HepG2 (cell line): Measurements from ENCODE around the gene AKAP6.

Experiments
- BRCA1 ChIP-seq: sonication (generic); formaldehyde crosslinking; IDR thresholded peaks from 2 replicates; pipeline ENCODE4 v1.4.0; 2020; ENCODE audit warnings: missing genetic modification reagents
- DMAP1 ChIP-seq: IDR thresholded peaks from 2 replicates; pipeline ENCODE4 v1.6.1; 2016
- EP300 ChIP-seq, 3 experiments: sonication (generic) in 1 of 3; formaldehyde crosslinking in 1 of 3; IDR thresholded peaks; 2 replicates each; pipeline versions ENCODE4 v1.5.1 to v1.6.1; 2011 to 2020; ENCODE audit warnings: low read depth in 2 of 3, low read length in 2 of 3, borderline replicate concordance in 1 of 3, improper control_type of control experiment in 1 of 3, mild to moderate bottlenecking in 1 of 3, missing genetic modification reagents in 1 of 3, moderate library complexity in 1 of 3
- FOXM1 ChIP-seq: sonication (generic); formaldehyde crosslinking; IDR thresholded peaks from 2 replicates; pipeline ENCODE4 v1.5.0; 2020; ENCODE audit warnings: missing genetic modification reagents
- HMG20B ChIP-seq: conservative IDR thresholded peaks from 2 replicates; pipeline ENCODE4 v1.6.1; 2016; ENCODE audit warnings: missing genetic modification reagents, missing compliant biosample characterization
- MYC ChIP-seq: sonication (generic); formaldehyde crosslinking; IDR thresholded peaks from 2 replicates; pipeline ENCODE4 v1.9.0; 2021; ENCODE audit warnings: missing genetic modification reagents, borderline replicate concordance
- POLR2AphosphoS5 ChIP-seq: IDR thresholded peaks from 2 replicates; pipeline ENCODE4 v1.6.1; 2012; ENCODE audit warnings: low read depth, low read length
- RFX1 ChIP-seq: fragments of 450-650 bp; IDR thresholded peaks from 2 replicates; pipeline ENCODE4 v1.6.1; 2017
- SNRNP70 ChIP-seq: fragments of 200-400 bp; formaldehyde crosslinking; IDR thresholded peaks from 2 replicates; pipeline ENCODE4 v1.6.1; 2017; ENCODE audit warnings: mild to moderate bottlenecking, low read depth, low read length, moderate library complexity
- SP4 ChIP-seq: sonication (generic); formaldehyde crosslinking; IDR thresholded peaks from 2 replicates; pipeline ENCODE4 v1.8.1; 2023; ENCODE audit warnings: mild to moderate bottlenecking, missing genetic modification reagents
- ZNF567 ChIP-seq: sonication (generic); formaldehyde crosslinking; IDR thresholded peaks from 2 replicates; pipeline ENCODE4 v1.8.1; 2023; ENCODE audit warnings: mild to moderate bottlenecking, missing genetic modification reagents, borderline replicate concordance
- TF ChIP-seq, protein P1 (sequence below): sonication (generic); formaldehyde crosslinking; IDR thresholded peaks from 2 replicates; pipeline ENCODE4 v1.8.1; 2022; ENCODE audit warnings: mild to moderate bottlenecking, missing genetic modification reagents
- TF ChIP-seq, protein P2 (sequence below): sonication (generic); formaldehyde crosslinking; IDR thresholded peaks from 2 replicates; pipeline ENCODE4 v1.5.0; 2020; ENCODE audit warnings: mild to moderate bottlenecking, missing genetic modification reagents, moderate library complexity
- TF ChIP-seq, protein P3 (sequence below): sonication (generic); formaldehyde crosslinking; IDR thresholded peaks from 2 replicates; pipeline ENCODE4 v1.8.0; 2022; ENCODE audit warnings: mild to moderate bottlenecking, missing genetic modification reagents

- TF ChIP-seq, protein P1, sequence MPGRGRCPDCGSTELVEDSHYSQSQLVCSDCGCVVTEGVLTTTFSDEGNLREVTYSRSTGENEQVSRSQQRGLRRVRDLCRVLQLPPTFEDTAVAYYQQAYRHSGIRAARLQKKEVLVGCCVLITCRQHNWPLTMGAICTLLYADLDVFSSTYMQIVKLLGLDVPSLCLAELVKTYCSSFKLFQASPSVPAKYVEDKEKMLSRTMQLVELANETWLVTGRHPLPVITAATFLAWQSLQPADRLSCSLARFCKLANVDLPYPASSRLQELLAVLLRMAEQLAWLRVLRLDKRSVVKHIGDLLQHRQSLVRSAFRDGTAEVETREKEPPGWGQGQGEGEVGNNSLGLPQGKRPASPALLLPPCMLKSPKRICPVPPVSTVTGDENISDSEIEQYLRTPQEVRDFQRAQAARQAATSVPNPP (CRISPR knock-in tag), result no peak
- TF ChIP-seq EP300 (IDR thresholded peaks at IDR 0.05; ENCODE audit: low read depth in 2 of 2, low read length in 2 of 2), result no peak
- no peak for TF ChIP-seq EP300 (CRISPR knock-in tag; IDR thresholded peaks at IDR 0.05; ENCODE audit: borderline replicate concordance)
- no peak for TF ChIP-seq MYC (CRISPR knock-in tag)
- TF ChIP-seq, protein P2, sequence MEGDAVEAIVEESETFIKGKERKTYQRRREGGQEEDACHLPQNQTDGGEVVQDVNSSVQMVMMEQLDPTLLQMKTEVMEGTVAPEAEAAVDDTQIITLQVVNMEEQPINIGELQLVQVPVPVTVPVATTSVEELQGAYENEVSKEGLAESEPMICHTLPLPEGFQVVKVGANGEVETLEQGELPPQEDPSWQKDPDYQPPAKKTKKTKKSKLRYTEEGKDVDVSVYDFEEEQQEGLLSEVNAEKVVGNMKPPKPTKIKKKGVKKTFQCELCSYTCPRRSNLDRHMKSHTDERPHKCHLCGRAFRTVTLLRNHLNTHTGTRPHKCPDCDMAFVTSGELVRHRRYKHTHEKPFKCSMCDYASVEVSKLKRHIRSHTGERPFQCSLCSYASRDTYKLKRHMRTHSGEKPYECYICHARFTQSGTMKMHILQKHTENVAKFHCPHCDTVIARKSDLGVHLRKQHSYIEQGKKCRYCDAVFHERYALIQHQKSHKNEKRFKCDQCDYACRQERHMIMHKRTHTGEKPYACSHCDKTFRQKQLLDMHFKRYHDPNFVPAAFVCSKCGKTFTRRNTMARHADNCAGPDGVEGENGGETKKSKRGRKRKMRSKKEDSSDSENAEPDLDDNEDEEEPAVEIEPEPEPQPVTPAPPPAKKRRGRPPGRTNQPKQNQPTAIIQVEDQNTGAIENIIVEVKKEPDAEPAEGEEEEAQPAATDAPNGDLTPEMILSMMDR, result no peak
- no peak for TF ChIP-seq RFX1
- no peak for TF ChIP-seq SP4 (CRISPR knock-in tag)
- TF ChIP-seq BRCA1, result no peak
- TF ChIP-seq, protein P3, sequence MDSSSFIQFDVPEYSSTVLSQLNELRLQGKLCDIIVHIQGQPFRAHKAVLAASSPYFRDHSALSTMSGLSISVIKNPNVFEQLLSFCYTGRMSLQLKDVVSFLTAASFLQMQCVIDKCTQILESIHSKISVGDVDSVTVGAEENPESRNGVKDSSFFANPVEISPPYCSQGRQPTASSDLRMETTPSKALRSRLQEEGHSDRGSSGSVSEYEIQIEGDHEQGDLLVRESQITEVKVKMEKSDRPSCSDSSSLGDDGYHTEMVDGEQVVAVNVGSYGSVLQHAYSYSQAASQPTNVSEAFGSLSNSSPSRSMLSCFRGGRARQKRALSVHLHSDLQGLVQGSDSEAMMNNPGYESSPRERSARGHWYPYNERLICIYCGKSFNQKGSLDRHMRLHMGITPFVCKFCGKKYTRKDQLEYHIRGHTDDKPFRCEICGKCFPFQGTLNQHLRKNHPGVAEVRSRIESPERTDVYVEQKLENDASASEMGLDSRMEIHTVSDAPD (CRISPR knock-in tag), result no peak
- no peak for TF ChIP-seq ZNF567 (CRISPR knock-in tag)
- no peak for TF ChIP-seq FOXM1 (CRISPR knock-in tag)
- no peak for TF ChIP-seq HMG20B (CRISPR knock-in tag)
- TF ChIP-seq DMAP1 (CRISPR knock-in tag), result no peak
- no peak for TF ChIP-seq SNRNP70
- no peak for TF ChIP-seq POLR2AphosphoS5
Measured at GRCh38 chr14:32472512-32473463, 143.7 kb downstream of the AKAP6 start.
